GM12878 (cell line): Measurements from ENCODE around the gene SH2B2. TPM values are rescaled to one million over a fixed set of nuclear protein-coding genes. Genes with fewer than 3 reads are reported as not detected.

ENCODE experiments used
- ATAC-seq: fragments of 200-7000 bp; cut with Tn5 transposase; 3 replicates; pipeline ENCODE4 v1.9.1; 2020; ENCODE audit warnings: mild to moderate bottlenecking, moderate library complexity
- BruUV-seq: library from RNA; stranded (reverse); fragments of 400-500 nt; replicated peaks from 2 replicates; lab custom pipeline; 2021; lab: Mats Ljungman, UMichigan
- CTCF ChIA-PET: fragments of 300-600 bp; sonication (Branson Sonifier 250); formaldehyde crosslinking; extraction: SDS; loops from one replicate; lab custom pipeline; 2021; ENCODE audit warnings: inconsistent platforms; lab: Yijun Ruan, JAX
- POLR2A ChIA-PET: fragments of 350-600 bp; formaldehyde crosslinking; extraction: SDS; loops from one replicate; lab custom pipeline; 2021; ENCODE audit warnings: inconsistent platforms; lab: Charles Lee
- RAD21 ChIA-PET: fragments of 300-600 bp; sonication (Branson Sonifier 250); formaldehyde crosslinking; loops from one replicate; lab custom pipeline; 2023; ENCODE audit warnings: antibody characterized with exemption; ENCODE audit not compliant: unreplicated experiment; lab: Charles Lee
- SMC1A ChIA-PET: fragments of 300-600 bp; sonication (Branson Sonifier 250); formaldehyde crosslinking; loops from one replicate; lab custom pipeline; 2023; ENCODE audit not compliant: unreplicated experiment, uncharacterized antibody; lab: Charles Lee
- DNase-seq: peaks from one replicate; pipeline ENCODE4 v3.0.0-alpha.2; 2011; ENCODE audit warnings: low read depth, low spot score
- FAIRE-seq: peaks from 3 replicates; lab custom pipeline; 2011; peaks lifted over from hg19 to GRCh38; lab: Jason Lieb, UNC
- H2AFZ ChIP-seq: 2 replicates; pipeline ENCODE4 v1.6.0; 2011; ENCODE audit warnings: low read depth, low read length, control low read depth; ENCODE audit not compliant: control insufficient read depth
- H3K27ac ChIP-seq: 2 replicates; pipeline ENCODE4 v1.5.1; 2011; ENCODE audit warnings: control low read depth; ENCODE audit not compliant: control insufficient read depth, insufficient read depth
- H3K27me3 ChIP-seq, 2 experiments: replicated peaks in 1 of 2; 2 replicates each; pipeline versions ENCODE4 v1.6.0 to v1.6.1; 2011; ENCODE audit warnings: low read length in 1 of 2; ENCODE audit not compliant: control insufficient read depth in 2 of 2, insufficient read depth in 2 of 2
- H3K36me3 ChIP-seq, 2 experiments: 2 replicates each; pipeline ENCODE4 v1.5.1; 2011; ENCODE audit warnings: low read length in 1 of 2; ENCODE audit not compliant: control insufficient read depth in 2 of 2, insufficient read depth in 2 of 2
- H3K4me1 ChIP-seq: 2 replicates; pipeline ENCODE4 v1.6.1; 2011; ENCODE audit warnings: mild to moderate bottlenecking, low read length, moderate library complexity, mixed read lengths; ENCODE audit not compliant: control insufficient read depth, insufficient read depth
- H3K4me2 ChIP-seq: 2 replicates; pipeline ENCODE4 v1.6.0; 2011; ENCODE audit warnings: control low read depth; ENCODE audit not compliant: control insufficient read depth, insufficient read depth
- H3K4me3 ChIP-seq: fragments of 200-600 bp; sonication (generic); 2 replicates; pipeline ENCODE4 v1.5.1; 2016
- H3K79me2 ChIP-seq: 2 replicates; pipeline ENCODE4 v1.6.0; 2011; ENCODE audit warnings: low read length; ENCODE audit not compliant: control insufficient read depth, insufficient read depth
- H3K9ac ChIP-seq: 2 replicates; pipeline ENCODE4 v1.8.0; 2011; ENCODE audit warnings: low read length, control low read depth, mixed read lengths; ENCODE audit not compliant: control insufficient read depth, insufficient read depth
- H3K9me3 ChIP-seq: replicated peaks from 3 replicates; pipeline ENCODE4 v1.5.1; 2011; ENCODE audit warnings: mild to moderate bottlenecking, low read length; ENCODE audit not compliant: control insufficient read depth, insufficient read depth
- H4K20me1 ChIP-seq: 2 replicates; pipeline ENCODE4 v1.6.0; 2011; ENCODE audit not compliant: control insufficient read depth, insufficient read depth
- ATF2 ChIP-seq: IDR thresholded peaks from 2 replicates; pipeline ENCODE4 v1.6.1; 2012; ENCODE audit warnings: low read length, inconsistent platforms
- GATAD2B ChIP-seq: fragments of 450-650 bp; conservative IDR thresholded peaks from 2 replicates; pipeline ENCODE4 v1.6.1; 2017; ENCODE audit warnings: low read depth, mild to moderate bottlenecking, moderate library complexity
- MYB ChIP-seq: fragments of 150-350 bp; IDR thresholded peaks from 2 replicates; pipeline ENCODE4 v1.6.1; 2014; ENCODE audit warnings: mild to moderate bottlenecking, low read depth, low read length, borderline replicate concordance
- NKRF ChIP-seq: fragments of 450-650 bp; conservative IDR thresholded peaks from 2 replicates; pipeline ENCODE4 v1.6.1; 2017; ENCODE audit warnings: mild to moderate bottlenecking, moderate library complexity
- NR2F1 ChIP-seq: fragments of 450-650 bp; conservative IDR thresholded peaks from 2 replicates; pipeline ENCODE4 v1.6.1; 2017; ENCODE audit warnings: mild to moderate bottlenecking
- RAD21 ChIP-seq: IDR thresholded peaks from 2 replicates; pipeline ENCODE4 v1.6.1; 2011; ENCODE audit warnings: mild to moderate bottlenecking, low read depth, low read length, moderate library complexity; ENCODE audit not compliant: insufficient read depth
- TARDBP ChIP-seq: IDR thresholded peaks from 2 replicates; pipeline ENCODE4 v1.6.1; 2016; ENCODE audit warnings: borderline replicate concordance
- TBL1XR1 ChIP-seq: IDR thresholded peaks from 2 replicates; pipeline ENCODE4 v1.6.1; 2012; ENCODE audit warnings: low read depth, low read length, improper control_type of control experiment
- ZNF207 ChIP-seq: fragments of 450-650 bp; IDR thresholded peaks from 2 replicates; pipeline ENCODE4 v1.6.1; 2014; ENCODE audit warnings: antibody characterized with exemption, mild to moderate bottlenecking, borderline replicate concordance
- ZZZ3 ChIP-seq: IDR thresholded peaks from 2 replicates; pipeline ENCODE4 v1.6.1; 2011; ENCODE audit warnings: low read depth; ENCODE audit not compliant: control insufficient read depth, insufficient read length
- WGBS: methylation state at CpG from one replicate; pipeline ENCODE4 v1.1.6; 2016; ENCODE audit warnings: low lambda C conversion rate; ENCODE audit not compliant: insufficient replicate concordance, insufficient coverage; ENCODE audit errors: missing lambda C conversion rate; 5-methylcytosine and 5-hydroxymethylcytosine counted together
- in situ Hi-C: fragments of 300-500 bp; cut with MboI; formaldehyde crosslinking; loops from 9 replicates; pipeline ENCODE4 v1.14.3; 2018; ENCODE audit warnings: mixed read lengths
- intact Hi-C: fragments of 100-400 bp; cut with micrococcal nuclease; formaldehyde crosslinking; loops from one replicate; pipeline ENCODE4 v1.14.2; 2022; ENCODE audit not compliant: unreplicated experiment
- polyA plus RNA-seq, 11 experiments: library from polyadenylated mRNA; depleted of rRNA in 4 of 11; unstranded in 6 of 11; stranded (reverse) in 5 of 11; fragments of >200 nt; fragmentation: Nextera tagmentation in 4 of 11; fragmentation: Illumina TruSeq in 1 of 11; extraction: Ambion mirVana in 4 of 11; extraction: Trizol in 1 of 11; gene quantifications; 1 replicate in 1 of 11; 2 replicates in 10 of 11; pipeline versions ENCODE4 v1.2.1 to v1.2.3, GENCODE V29; 2011 to 2016; ENCODE audit warnings: inconsistent platforms in 2 of 11, missing spikeins in 2 of 11, low read depth in 1 of 11
- total RNA-seq, 4 experiments: library from RNA; depleted of rRNA in 3 of 4; stranded (reverse); fragments of >200 nt in 3 of 4; fragmentation: Illumina TruSeq in 1 of 4; extraction: Trizol in 1 of 4; gene quantifications; 2 replicates each; pipeline versions ENCODE4 v1.2.1 to v1.2.3, GENCODE V29; 2013 to 2021
- TF ChIP-seq, protein P1 (sequence below): fragments of 450-650 bp; IDR thresholded peaks from 2 replicates; pipeline ENCODE4 v1.6.1; 2017; ENCODE audit warnings: mild to moderate bottlenecking, moderate library complexity
- TF ChIP-seq, protein P2 (sequence below): IDR thresholded peaks from 2 replicates; pipeline ENCODE4 v1.6.1; 2011; ENCODE audit warnings: borderline replicate concordance, low read depth, mild to moderate bottlenecking, moderate library complexity, low read length; ENCODE audit not compliant: insufficient read depth, poor library complexity, severe bottlenecking
- TF ChIP-seq, protein P3 (sequence below): fragments of 150-350 bp; IDR thresholded peaks from 2 replicates; pipeline ENCODE4 v1.6.1; 2014; ENCODE audit warnings: mild to moderate bottlenecking, low read depth, low read length

Gene SH2B2
- total and polyA plus RNA-seq, 10 of the 15 experiments (the other 5 are each of a cell fraction or from before 2014, with no cell fraction given) = 0.13 to 55.1 (median 7.4) TPM; not detected in 1

GRCh38 chr7:102275123-102275703, 11.5 kb upstream of the SH2B2 start:
- ChIA-PET RAD21 (interaction anchor here (1.3 kb wide), 1 partner anchor 732 kb away, joined by 4 read pairs; no protein-coding TSS in a partner anchor), POLR2A (no interaction called here), SMC1A (no interaction called here), CTCF (no interaction called here)
- Histone ChIP-seq H3K4me2 (no peak overlapping the region), H3K27ac (no peak overlapping the region), H3K4me3 (no peak overlapping the region), H3K36me3 (no peaks in the 10 kb centered on the region; a peak in 1 of 4 replicates), H3K27me3 (no peaks in the 10 kb centered on the region), H3K79me2 (no peaks in the 10 kb centered on the region), H3K9me3 (no peaks in the 10 kb centered on the region), H3K4me1 (peaks cover 15% of the 10 kb centered on the region), H2AFZ (no peak overlapping the region), H3K9ac (no peak overlapping the region), H4K20me1 (no peaks in the 10 kb centered on the region)
- WGBS = 67% methylated on average over 10 of the region's 10 CpGs
- ATAC-seq (no peak), DNase-seq (no peak), FAIRE-seq (no peak)
- no TSS peak for BruUV-seq
- in situ Hi-C loops (no loop called here), intact Hi-C loops (no loop called here)
- TF ChIP-seq NKRF (no peak), ZZZ3 (no peak), TARDBP (no peak), ZNF207 (no peak), TBL1XR1 (no peak), MYB (no peak), NR2F1 (no peak), ATF2 (no peak), GATAD2B (no peak), RAD21 (no peak)
- TF ChIP-seq, protein P1, sequence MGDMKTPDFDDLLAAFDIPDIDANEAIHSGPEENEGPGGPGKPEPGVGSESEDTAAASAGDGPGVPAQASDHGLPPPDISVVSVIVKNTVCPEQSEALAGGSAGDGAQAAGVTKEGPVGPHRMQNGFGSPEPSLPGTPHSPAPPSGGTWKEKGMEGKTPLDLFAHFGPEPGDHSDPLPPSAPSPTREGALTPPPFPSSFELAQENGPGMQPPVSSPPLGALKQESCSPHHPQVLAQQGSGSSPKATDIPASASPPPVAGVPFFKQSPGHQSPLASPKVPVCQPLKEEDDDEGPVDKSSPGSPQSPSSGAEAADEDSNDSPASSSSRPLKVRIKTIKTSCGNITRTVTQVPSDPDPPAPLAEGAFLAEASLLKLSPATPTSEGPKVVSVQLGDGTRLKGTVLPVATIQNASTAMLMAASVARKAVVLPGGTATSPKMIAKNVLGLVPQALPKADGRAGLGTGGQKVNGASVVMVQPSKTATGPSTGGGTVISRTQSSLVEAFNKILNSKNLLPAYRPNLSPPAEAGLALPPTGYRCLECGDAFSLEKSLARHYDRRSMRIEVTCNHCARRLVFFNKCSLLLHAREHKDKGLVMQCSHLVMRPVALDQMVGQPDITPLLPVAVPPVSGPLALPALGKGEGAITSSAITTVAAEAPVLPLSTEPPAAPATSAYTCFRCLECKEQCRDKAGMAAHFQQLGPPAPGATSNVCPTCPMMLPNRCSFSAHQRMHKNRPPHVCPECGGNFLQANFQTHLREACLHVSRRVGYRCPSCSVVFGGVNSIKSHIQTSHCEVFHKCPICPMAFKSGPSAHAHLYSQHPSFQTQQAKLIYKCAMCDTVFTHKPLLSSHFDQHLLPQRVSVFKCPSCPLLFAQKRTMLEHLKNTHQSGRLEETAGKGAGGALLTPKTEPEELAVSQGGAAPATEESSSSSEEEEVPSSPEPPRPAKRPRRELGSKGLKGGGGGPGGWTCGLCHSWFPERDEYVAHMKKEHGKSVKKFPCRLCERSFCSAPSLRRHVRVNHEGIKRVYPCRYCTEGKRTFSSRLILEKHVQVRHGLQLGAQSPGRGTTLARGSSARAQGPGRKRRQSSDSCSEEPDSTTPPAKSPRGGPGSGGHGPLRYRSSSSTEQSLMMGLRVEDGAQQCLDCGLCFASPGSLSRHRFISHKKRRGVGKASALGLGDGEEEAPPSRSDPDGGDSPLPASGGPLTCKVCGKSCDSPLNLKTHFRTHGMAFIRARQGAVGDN = no peak
- TF ChIP-seq, protein P2, sequence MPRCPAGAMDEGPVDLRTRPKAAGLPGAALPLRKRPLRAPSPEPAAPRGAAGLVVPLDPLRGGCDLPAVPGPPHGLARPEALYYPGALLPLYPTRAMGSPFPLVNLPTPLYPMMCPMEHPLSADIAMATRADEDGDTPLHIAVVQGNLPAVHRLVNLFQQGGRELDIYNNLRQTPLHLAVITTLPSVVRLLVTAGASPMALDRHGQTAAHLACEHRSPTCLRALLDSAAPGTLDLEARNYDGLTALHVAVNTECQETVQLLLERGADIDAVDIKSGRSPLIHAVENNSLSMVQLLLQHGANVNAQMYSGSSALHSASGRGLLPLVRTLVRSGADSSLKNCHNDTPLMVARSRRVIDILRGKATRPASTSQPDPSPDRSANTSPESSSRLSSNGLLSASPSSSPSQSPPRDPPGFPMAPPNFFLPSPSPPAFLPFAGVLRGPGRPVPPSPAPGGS = no peak
- TF ChIP-seq, protein P3, sequence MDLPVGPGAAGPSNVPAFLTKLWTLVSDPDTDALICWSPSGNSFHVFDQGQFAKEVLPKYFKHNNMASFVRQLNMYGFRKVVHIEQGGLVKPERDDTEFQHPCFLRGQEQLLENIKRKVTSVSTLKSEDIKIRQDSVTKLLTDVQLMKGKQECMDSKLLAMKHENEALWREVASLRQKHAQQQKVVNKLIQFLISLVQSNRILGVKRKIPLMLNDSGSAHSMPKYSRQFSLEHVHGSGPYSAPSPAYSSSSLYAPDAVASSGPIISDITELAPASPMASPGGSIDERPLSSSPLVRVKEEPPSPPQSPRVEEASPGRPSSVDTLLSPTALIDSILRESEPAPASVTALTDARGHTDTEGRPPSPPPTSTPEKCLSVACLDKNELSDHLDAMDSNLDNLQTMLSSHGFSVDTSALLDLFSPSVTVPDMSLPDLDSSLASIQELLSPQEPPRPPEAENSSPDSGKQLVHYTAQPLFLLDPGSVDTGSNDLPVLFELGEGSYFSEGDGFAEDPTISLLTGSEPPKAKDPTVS = no peak
